Measurements from ENCODE around the gene PARD3.
"Not testable (repeated sequence)": the region's sequence is repeated elsewhere in the genome, so short reads cannot be mapped to it uniquely, and the experiment has no call there.

Gene PARD3

DNA sequence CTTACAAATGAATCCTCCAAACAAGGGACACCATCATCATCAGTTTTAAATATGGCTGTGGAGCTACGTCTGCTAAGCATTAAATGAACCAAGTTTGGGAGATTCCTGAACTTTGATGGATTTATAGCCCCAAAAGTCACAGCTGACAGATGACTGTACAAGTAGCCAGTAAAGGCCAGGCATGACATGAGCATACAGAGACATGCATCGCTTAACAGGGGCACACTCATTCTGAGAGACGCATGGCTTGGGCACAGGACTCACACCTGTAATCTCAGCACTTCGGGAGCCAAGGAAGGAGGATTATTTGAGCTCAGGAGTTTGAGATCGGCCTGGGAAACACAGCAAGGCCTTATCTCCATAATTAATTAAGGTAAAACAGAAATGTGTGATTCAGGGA, 166.2 kb downstream of the PARD3 start:
- TF ChIP-seq, protein P1, sequence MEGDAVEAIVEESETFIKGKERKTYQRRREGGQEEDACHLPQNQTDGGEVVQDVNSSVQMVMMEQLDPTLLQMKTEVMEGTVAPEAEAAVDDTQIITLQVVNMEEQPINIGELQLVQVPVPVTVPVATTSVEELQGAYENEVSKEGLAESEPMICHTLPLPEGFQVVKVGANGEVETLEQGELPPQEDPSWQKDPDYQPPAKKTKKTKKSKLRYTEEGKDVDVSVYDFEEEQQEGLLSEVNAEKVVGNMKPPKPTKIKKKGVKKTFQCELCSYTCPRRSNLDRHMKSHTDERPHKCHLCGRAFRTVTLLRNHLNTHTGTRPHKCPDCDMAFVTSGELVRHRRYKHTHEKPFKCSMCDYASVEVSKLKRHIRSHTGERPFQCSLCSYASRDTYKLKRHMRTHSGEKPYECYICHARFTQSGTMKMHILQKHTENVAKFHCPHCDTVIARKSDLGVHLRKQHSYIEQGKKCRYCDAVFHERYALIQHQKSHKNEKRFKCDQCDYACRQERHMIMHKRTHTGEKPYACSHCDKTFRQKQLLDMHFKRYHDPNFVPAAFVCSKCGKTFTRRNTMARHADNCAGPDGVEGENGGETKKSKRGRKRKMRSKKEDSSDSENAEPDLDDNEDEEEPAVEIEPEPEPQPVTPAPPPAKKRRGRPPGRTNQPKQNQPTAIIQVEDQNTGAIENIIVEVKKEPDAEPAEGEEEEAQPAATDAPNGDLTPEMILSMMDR (IDR thresholded peaks at IDR 0.05; ENCODE audit: low read depth, low read length) = no peak
- DNase-seq (ENCODE audit: low read depth in 2 of 2) = no peak
- no peak overlapping the region for H3K4me3 ChIP-seq (replicated peaks in 1 of 2; ENCODE audit: low read depth in 2 of 2, low read length in 2 of 2)

DNA sequence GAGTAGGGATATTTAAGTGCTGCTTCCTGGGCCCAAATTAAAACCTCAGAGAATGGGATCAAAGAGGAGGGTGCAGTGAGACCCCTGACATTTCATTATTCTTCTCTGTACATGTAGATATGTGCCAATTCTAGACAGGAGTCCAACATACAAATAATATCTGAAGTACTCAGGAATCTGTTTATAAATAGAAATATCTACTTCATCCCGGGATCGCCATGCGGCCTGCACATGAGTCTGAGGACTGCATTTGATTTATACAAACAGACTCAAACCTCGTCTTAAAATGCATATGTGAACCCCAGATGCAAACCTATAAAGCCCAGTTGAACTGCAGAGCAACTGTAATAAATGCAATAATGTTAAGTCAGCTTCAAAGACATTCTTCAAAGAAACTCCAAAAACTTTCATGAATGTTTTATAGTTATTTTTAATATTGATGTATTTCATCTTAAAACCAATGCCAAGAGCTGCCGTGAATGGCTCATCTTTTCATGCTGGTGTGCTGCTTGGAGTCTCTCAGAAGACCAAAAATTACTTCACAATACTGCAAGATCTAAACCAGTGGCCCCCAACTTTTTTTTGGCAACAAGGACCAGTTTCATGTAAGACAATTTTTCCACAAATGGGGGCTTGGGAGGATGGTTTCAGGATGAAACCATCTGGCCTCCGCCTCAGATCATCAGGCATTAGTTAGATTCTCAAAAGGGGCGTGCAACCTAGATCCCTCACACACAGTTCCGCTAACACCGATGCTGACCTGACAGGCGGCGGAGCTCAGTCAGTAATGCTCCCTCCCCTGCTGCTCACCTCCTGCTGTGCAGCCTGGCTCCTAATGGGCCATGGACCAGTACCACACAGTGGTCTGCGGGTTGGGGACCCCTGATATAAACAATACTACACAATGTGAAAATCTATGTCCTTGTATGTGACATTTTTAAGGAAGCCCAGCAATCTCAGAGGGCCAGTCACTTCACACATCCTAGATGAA, 166.9 kb downstream of the PARD3 start:
- H3K4me3 ChIP-seq (replicated peaks in 1 of 2; ENCODE audit: low read depth in 2 of 2, low read length in 2 of 2) = no peak overlapping the region
- DNase-seq (ENCODE audit: low read depth in 2 of 2) = no peak
- TF ChIP-seq, protein P1 (IDR thresholded peaks at IDR 0.05; ENCODE audit: low read depth, low read length) = no peak

DNA sequence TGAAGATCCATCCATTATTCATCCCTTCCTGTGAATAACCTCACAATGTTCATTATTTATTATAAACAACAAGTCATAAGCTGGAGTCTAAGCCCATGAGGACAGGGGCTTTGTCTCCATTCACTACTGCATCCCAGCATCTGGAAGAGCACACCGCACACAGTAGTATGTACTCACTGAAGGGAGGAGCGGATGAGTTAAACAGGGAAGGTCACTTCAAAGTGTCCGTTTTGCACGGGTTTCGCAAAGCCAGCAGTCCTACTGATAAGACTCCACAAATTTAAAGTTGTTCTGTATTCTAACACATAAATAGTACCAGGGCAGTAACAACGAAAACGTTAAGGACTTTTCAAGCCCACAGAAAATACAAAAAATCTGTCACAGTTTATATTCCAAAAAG, 167.9 kb downstream of the PARD3 start:
- no peak for DNase-seq (ENCODE audit: low read depth in 2 of 2)
- TF ChIP-seq, protein P1 (IDR thresholded peaks at IDR 0.05; ENCODE audit: low read depth, low read length) = no peak
- no peak overlapping the region for H3K4me3 ChIP-seq (replicated peaks in 1 of 2; ENCODE audit: low read depth in 2 of 2, low read length in 2 of 2)

DNA sequence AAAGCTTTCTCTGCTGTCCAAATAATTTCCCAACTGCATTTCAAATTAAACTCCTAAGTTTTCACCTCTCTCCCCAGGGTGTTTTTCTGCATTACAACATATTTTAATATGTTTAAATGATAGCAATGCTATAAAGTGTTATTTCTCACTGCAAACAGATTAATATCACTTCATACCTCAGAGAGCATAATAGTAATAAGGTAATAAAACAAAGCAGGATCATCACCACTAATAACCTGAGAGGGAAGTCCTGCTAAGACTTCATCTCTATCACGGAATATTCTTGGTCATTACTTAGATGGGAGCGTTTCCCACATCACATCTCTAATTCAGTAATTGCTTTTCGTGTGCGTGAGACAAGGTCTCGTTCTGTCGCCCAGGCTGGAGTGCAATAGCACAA, 168.8 kb downstream of the PARD3 start:
- no peak overlapping the region for H3K4me3 ChIP-seq (replicated peaks in 1 of 2; ENCODE audit: low read depth in 2 of 2, low read length in 2 of 2)
- TF ChIP-seq, protein P1 (IDR thresholded peaks at IDR 0.05; ENCODE audit: low read depth, low read length) = no peak
- no peak for DNase-seq (ENCODE audit: low read depth in 2 of 2)

DNA sequence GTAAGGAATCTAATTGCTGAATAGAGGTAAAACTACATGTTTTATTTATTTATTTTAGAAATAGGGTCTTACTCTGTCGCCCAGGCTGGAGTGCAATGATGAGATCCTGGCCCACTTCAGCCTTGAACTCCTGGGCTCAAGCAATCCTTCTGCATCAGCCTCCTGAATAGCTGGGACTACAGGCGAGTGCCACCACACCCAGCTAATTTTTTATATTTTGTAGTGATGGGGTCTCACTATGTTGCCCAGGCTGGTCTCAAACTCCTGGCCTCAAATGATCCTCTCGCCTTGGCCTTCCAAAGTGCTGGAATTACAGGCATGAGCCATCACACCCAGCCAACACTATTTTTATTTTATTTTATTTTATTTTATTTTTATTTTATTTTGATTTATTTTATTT, 170.3 kb downstream of the PARD3 start:
- not testable (repeated sequence) for H3K4me3 ChIP-seq (replicated peaks in 1 of 2; ENCODE audit: low read depth in 2 of 2, low read length in 2 of 2); DNase-seq (ENCODE audit: low read depth in 2 of 2)

DNA sequence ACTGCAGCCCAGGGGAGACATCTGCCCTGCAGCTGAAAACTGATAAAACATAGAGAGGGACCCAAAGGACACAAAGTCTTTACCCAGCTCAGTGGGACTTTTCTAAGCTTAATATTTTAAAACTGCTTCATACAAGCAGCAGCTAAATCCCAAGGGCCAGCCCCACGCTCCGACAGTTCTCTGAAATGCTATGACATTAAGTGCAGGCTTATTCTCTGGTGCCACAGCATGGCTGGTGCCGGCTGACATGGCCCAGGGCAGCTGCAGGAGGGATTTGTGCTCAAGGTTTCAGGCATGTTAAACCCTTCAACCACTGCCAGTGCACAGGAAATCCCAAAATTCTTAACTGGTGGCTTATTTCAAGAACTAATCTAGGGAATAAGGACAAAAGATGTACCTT, 170.9 kb downstream of the PARD3 start:
- no peak overlapping the region for H3K4me3 ChIP-seq (replicated peaks in 1 of 2; ENCODE audit: low read depth in 2 of 2, low read length in 2 of 2)
- TF ChIP-seq, protein P1 (IDR thresholded peaks at IDR 0.05; ENCODE audit: low read depth, low read length) = no peak
- DNase-seq (ENCODE audit: low read depth in 2 of 2) = no peak

DNA sequence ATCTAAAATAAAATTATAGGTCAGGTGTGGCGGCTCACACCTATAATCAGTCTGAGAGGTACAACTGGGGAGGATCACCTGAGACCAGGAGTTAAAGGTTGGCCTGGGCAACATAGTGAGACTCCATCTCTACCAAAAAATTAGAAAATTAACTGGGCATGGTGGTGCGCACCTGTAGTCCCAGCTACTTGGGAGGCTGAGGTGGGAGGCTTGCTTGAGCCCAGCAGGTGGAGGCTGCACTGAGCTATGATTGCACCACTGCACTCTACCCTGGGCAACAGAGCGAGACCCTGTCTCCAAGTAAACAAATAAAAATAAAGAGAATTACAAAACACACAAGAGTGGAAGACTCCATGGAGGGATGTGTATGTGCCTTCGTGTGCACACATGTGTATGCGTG, 171.5 kb downstream of the PARD3 start:
- TF ChIP-seq, protein P1 (IDR thresholded peaks at IDR 0.05; ENCODE audit: low read depth, low read length) = no peak
- no peak overlapping the region for H3K4me3 ChIP-seq (replicated peaks in 1 of 2; ENCODE audit: low read depth in 2 of 2, low read length in 2 of 2)
- no peak for DNase-seq (ENCODE audit: low read depth in 2 of 2)
